Endothelial cell of umbilical vein (primary cell): Measurements from ENCODE around the gene MYO6. TPM values are rescaled to one million over a fixed set of nuclear protein-coding genes. Genes with fewer than 3 reads are reported as not detected.

Experiments used
- BruUV-seq: library from RNA; stranded (reverse); fragments of 400-500 nt; replicated peaks from 2 replicates; lab custom pipeline; 2021; lab: Mats Ljungman, UMichigan
- CTCF ChIA-PET: fragments of 300-600, 350-600 bp; sonication (Branson Sonifier 250); formaldehyde crosslinking; loops from one replicate; lab custom pipeline; 2021; ENCODE audit warnings: antibody characterized with exemption, inconsistent platforms; lab: Charles Lee
- POLR2A ChIA-PET: fragments of 300-600, 350-600 bp; sonication (Branson Sonifier 250); formaldehyde crosslinking; loops from one replicate; lab custom pipeline; 2021; ENCODE audit warnings: antibody characterized with exemption, inconsistent platforms; lab: Charles Lee
- DNase-seq: peaks from one replicate; pipeline ENCODE4 v3.0.0-alpha.2; 2011; ENCODE audit warnings: low read depth, low spot score
- FAIRE-seq: peaks from 2 replicates; lab custom pipeline; 2011; peaks lifted over from hg19 to GRCh38; lab: Jason Lieb, UNC
- H2AFZ ChIP-seq: 2 replicates; pipeline ENCODE4 v1.6.0; 2012; ENCODE audit warnings: low read depth, low read length, control low read depth, inconsistent platforms
- H3K27ac ChIP-seq: 2 replicates; pipeline ENCODE4 v1.5.1; 2011; ENCODE audit warnings: low read depth, mild to moderate bottlenecking, control low read depth, low read length, moderate library complexity; ENCODE audit not compliant: insufficient read depth
- H3K27me3 ChIP-seq, 2 experiments: 2 replicates each; pipeline versions ENCODE4 v1.6.0 to v1.6.1; 2011; ENCODE audit warnings: low read length in 2 of 2, mixed read lengths in 1 of 2; ENCODE audit not compliant: control insufficient read depth in 2 of 2, insufficient read depth in 2 of 2
- H3K36me3 ChIP-seq, 2 experiments: 2 replicates in 1 of 2; 3 replicates in 1 of 2; pipeline ENCODE4 v1.5.1; 2011; ENCODE audit warnings: low read length in 2 of 2, mild to moderate bottlenecking in 1 of 2, moderate library complexity in 1 of 2; ENCODE audit not compliant: control insufficient read depth in 2 of 2, insufficient read depth in 2 of 2; ENCODE audit errors: extremely low read depth in 1 of 2
- H3K4me1 ChIP-seq: 3 replicates; pipeline ENCODE4 v1.5.1; 2011; ENCODE audit warnings: mild to moderate bottlenecking, low read length; ENCODE audit not compliant: control insufficient read depth, insufficient read depth; ENCODE audit errors: extremely low read depth
- H3K4me2 ChIP-seq: 2 replicates; pipeline ENCODE4 v1.6.1; 2011; ENCODE audit warnings: low read length, control low read depth, mixed read lengths; ENCODE audit not compliant: insufficient read depth
- H3K4me3 ChIP-seq, 3 experiments: fragments of 200-600 bp in 1 of 3; sonication (generic), shearing (Covaris generic) in 1 of 3; replicated peaks in 1 of 3; 2 replicates each; pipeline ENCODE4 v1.5.1; 2011 to 2016; ENCODE audit warnings: control low read depth in 3 of 3, low read length in 3 of 3, mild to moderate bottlenecking in 2 of 3, inconsistent platforms in 1 of 3, low read depth in 1 of 3, moderate library complexity in 1 of 3; ENCODE audit not compliant: insufficient read depth in 1 of 3
- H3K79me2 ChIP-seq: 2 replicates; pipeline ENCODE4 v1.6.0; 2012; ENCODE audit warnings: low read length, inconsistent platforms; ENCODE audit not compliant: control insufficient read depth, insufficient read depth
- H3K9ac ChIP-seq: replicated peaks from 2 replicates; pipeline ENCODE3; 2011; ENCODE audit warnings: low read length, control low read depth; ENCODE audit not compliant: insufficient read depth; ENCODE audit errors: extremely low read depth
- H3K9me1 ChIP-seq: replicated peaks from 3 replicates; pipeline ENCODE4 v1.6.0; 2011; ENCODE audit warnings: mild to moderate bottlenecking, low read length; ENCODE audit not compliant: control insufficient read depth, insufficient read depth; ENCODE audit errors: extremely low read depth
- H3K9me3 ChIP-seq: replicated peaks from 2 replicates; pipeline ENCODE4 v1.5.1; 2012; ENCODE audit warnings: low read length, inconsistent platforms; ENCODE audit not compliant: control insufficient read depth, insufficient read depth
- H4K20me1 ChIP-seq: replicated peaks from 2 replicates; pipeline ENCODE3; 2011; ENCODE audit warnings: mild to moderate bottlenecking, low read length; ENCODE audit not compliant: control insufficient read depth, insufficient read depth; ENCODE audit errors: extremely low read depth
- EZH2 ChIP-seq: IDR thresholded peaks from 2 replicates; pipeline ENCODE4 v1.6.1; 2012; ENCODE audit warnings: borderline replicate concordance, low read depth, mild to moderate bottlenecking, moderate library complexity, low read length, inconsistent platforms; ENCODE audit not compliant: severe bottlenecking
- FOS ChIP-seq: IDR thresholded peaks from 2 replicates; pipeline ENCODE4 v1.6.1; 2011; ENCODE audit warnings: mild to moderate bottlenecking, low read length, moderate library complexity, borderline replicate concordance; ENCODE audit not compliant: insufficient read depth
- GATA2 ChIP-seq: IDR thresholded peaks from 2 replicates; pipeline ENCODE4 v1.7.0; 2011; ENCODE audit warnings: low read depth, mild to moderate bottlenecking, moderate library complexity, mixed read lengths, low read length; ENCODE audit not compliant: insufficient read length, insufficient read depth
- JUN ChIP-seq: IDR thresholded peaks from 2 replicates; pipeline ENCODE4 v1.6.1; 2011; ENCODE audit warnings: borderline replicate concordance, low read depth; ENCODE audit not compliant: insufficient read length, insufficient read depth
- MYC ChIP-seq: IDR thresholded peaks from one replicate; pipeline ENCODE4 v1.6.1; 2011; ENCODE audit warnings: mild to moderate bottlenecking, low read depth, low read length
- POLR2A ChIP-seq: IDR thresholded peaks from 2 replicates; pipeline ENCODE4 v1.6.1; 2012; ENCODE audit warnings: low read depth, mild to moderate bottlenecking, control low read depth, low read length
- POLR2AphosphoS5 ChIP-seq: IDR thresholded peaks from 2 replicates; pipeline ENCODE4 v1.6.1; 2012; ENCODE audit warnings: low read depth, mild to moderate bottlenecking, control low read depth, low read length, moderate library complexity; ENCODE audit not compliant: insufficient read depth
- dilution Hi-C: fragments of 300-500 bp; cut with MboI; formaldehyde crosslinking; loops from one replicate; pipeline ENCODE4 v1.15.0; 2019; ENCODE audit warnings: low sequenced_read_pairs; ENCODE audit not compliant: extremely low pct_ligation_motif_present
- intact Hi-C: fragments of 100-400 bp; cut with micrococcal nuclease; formaldehyde crosslinking; loops from one replicate; pipeline ENCODE4 v1.10.0; 2022
- polyA plus RNA-seq, 4 experiments: library from polyadenylated mRNA; depleted of rRNA in 3 of 4; stranded (reverse) in 3 of 4; unstranded in 1 of 4; fragments of >200 nt; gene quantifications; 2 replicates each; pipeline versions ENCODE4 v1.2.1 to v1.2.3, GENCODE V29; 2011 to 2012; ENCODE audit warnings: missing spikeins in 1 of 4
- total RNA-seq: library from RNA; stranded (reverse); gene quantifications from 2 replicates; pipeline ENCODE4 v1.2.3, GENCODE V29; 2021
- TF ChIP-seq, protein P1 (sequence below), 2 donors: IDR thresholded peaks; 1 replicate in 1 of 2; 2 replicates in 1 of 2; pipeline ENCODE4 v1.5.1; 2011; ENCODE audit warnings: low read length in 2 of 2, mild to moderate bottlenecking in 2 of 2, moderate library complexity in 2 of 2, control low read depth in 1 of 2, inconsistent platforms in 1 of 2, low read depth in 1 of 2; ENCODE audit not compliant: insufficient read depth in 1 of 2; ENCODE audit errors: extremely low read depth in 1 of 2
- TF ChIP-seq, protein P2 (sequence below): IDR thresholded peaks from 2 replicates; pipeline ENCODE4 v1.6.1; 2011; ENCODE audit not compliant: insufficient read depth, insufficient read length

Gene MYO6
- total and polyA plus RNA-seq, 2 donors (not counting 3 experiments of a cell fraction or from before 2014, with no cell fraction given): 15.5 to 68.0 TPM

DNA sequence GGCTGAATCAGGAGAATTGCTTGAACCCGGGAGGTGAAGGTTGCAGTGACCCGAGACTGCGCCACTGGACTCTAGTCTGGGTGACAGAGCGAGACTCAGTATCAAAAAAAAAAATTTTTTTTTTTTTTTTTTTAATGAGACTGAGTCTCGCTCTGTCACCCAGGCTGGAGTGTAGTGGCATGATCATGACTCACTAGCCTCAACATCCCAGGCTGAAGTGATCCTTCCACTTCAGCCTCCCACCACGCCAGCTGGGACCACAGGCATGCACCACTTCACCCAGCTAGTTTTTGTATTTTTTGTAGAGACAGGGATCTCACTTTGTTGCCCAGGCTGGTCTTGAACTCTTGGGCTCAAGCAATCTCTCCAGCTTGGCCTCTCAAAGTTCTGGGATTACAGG, 53.3 kb downstream of the MYO6 start:
- DNase-seq: no peak
- no peaks in the 10 kb centered on the region for H3K9me1 ChIP-seq
- H3K36me3 ChIP-seq: peaks cover 0 to 3% of the 10 kb centered on the region in 2 experiments
- no peaks in the 10 kb centered on the region for H3K4me1 ChIP-seq
- intact Hi-C loops (no loop called here), dilution Hi-C loops (no loop called here)
- FAIRE-seq: no peak
- no peak overlapping the region for H3K4me2 ChIP-seq
- no peak overlapping the region for H3K9ac ChIP-seq
- no peak overlapping the region for H3K4me3 ChIP-seq
- ChIA-PET POLR2A (interaction anchor here (0.7 kb wide), 1 partner anchor 41 kb away, joined by 7 read pairs; no protein-coding TSS in a partner anchor), CTCF (interaction anchor here (0.7 kb wide), 1 partner anchor 10 kb away, joined by 3 read pairs; no protein-coding TSS in a partner anchor)
- no peaks in the 10 kb centered on the region for H3K9me3 ChIP-seq
- H2AFZ ChIP-seq: no peak overlapping the region
- H3K27ac ChIP-seq: no peak overlapping the region
- no peaks in the 10 kb centered on the region for H3K27me3 ChIP-seq
- BruUV-seq: no TSS peak
- TF ChIP-seq GATA2 (no peak), FOS (no peak), POLR2A (no peak), MYC (no peak), POLR2AphosphoS5 (no peak), EZH2 (no peak), JUN (no peak)
- TF ChIP-seq, protein P1, sequence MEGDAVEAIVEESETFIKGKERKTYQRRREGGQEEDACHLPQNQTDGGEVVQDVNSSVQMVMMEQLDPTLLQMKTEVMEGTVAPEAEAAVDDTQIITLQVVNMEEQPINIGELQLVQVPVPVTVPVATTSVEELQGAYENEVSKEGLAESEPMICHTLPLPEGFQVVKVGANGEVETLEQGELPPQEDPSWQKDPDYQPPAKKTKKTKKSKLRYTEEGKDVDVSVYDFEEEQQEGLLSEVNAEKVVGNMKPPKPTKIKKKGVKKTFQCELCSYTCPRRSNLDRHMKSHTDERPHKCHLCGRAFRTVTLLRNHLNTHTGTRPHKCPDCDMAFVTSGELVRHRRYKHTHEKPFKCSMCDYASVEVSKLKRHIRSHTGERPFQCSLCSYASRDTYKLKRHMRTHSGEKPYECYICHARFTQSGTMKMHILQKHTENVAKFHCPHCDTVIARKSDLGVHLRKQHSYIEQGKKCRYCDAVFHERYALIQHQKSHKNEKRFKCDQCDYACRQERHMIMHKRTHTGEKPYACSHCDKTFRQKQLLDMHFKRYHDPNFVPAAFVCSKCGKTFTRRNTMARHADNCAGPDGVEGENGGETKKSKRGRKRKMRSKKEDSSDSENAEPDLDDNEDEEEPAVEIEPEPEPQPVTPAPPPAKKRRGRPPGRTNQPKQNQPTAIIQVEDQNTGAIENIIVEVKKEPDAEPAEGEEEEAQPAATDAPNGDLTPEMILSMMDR (IDR thresholded peaks at IDR 0.05; ENCODE audit: extremely low read depth in 1 of 2, insufficient read depth in 1 of 2, low read depth in 1 of 2, low read length in 2 of 2): no peak
- TF ChIP-seq, protein P2, sequence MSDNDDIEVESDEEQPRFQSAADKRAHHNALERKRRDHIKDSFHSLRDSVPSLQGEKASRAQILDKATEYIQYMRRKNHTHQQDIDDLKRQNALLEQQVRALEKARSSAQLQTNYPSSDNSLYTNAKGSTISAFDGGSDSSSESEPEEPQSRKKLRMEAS: no peak
- peaks cover 14% of the 10 kb centered on the region for H3K79me2 ChIP-seq
- no peaks in the 10 kb centered on the region for H4K20me1 ChIP-seq
